K562 (cell line): ENCODE results near the gene SLC10A1. TPM values are rescaled to one million over a fixed set of nuclear protein-coding genes. Genes with fewer than 3 reads are reported as not detected.
A peak's percentile ranks its signal among the peaks of the same experiment; 100 is the strongest.

Source experiments
- ARID2 ChIP-seq: fragments of 450-650 bp; IDR thresholded peaks from 2 replicates; pipeline ENCODE4 v1.6.1; 2017; ENCODE audit warnings: antibody characterized with exemption, mild to moderate bottlenecking
- ATF1 ChIP-seq, 2 experiments: fragments of 450-650 bp in 1 of 2; IDR thresholded peaks; 2 replicates each; pipeline ENCODE4 v1.6.1; 2016; ENCODE audit warnings: missing compliant biosample characterization in 1 of 2, missing genetic modification characterization in 1 of 2
- CXXC5 ChIP-seq: fragments of 250-450 bp; sonication (Bioruptor Pico); IDR thresholded peaks from 2 replicates; pipeline ENCODE4 v1.8.0; 2022; ENCODE audit warnings: inconsistent platforms, mild to moderate bottlenecking, moderate library complexity
- EGR1 ChIP-seq: fragments of 450-650 bp; conservative IDR thresholded peaks from 2 replicates; pipeline ENCODE4 v1.6.1; 2017; ENCODE audit warnings: mild to moderate bottlenecking
- HCFC1 ChIP-seq: IDR thresholded peaks from 2 replicates; pipeline ENCODE4 v1.6.1; 2012; ENCODE audit warnings: low read depth, low read length, improper control_type of control experiment
- HDAC8 ChIP-seq: fragments of 450-650 bp; IDR thresholded peaks from 2 replicates; pipeline ENCODE4 v1.6.1; 2016; ENCODE audit warnings: mild to moderate bottlenecking, missing genetic modification characterization, moderate library complexity, missing compliant biosample characterization
- L3MBTL2 ChIP-seq: fragments of 450-650 bp; IDR thresholded peaks from 2 replicates; pipeline ENCODE4 v1.6.1; 2016; ENCODE audit warnings: mild to moderate bottlenecking, moderate library complexity
- MTA3 ChIP-seq: fragments of 450-650 bp; formaldehyde crosslinking; IDR thresholded peaks from 2 replicates; pipeline ENCODE4 v1.6.1; 2017; ENCODE audit warnings: mild to moderate bottlenecking, borderline replicate concordance
- PHTF2 ChIP-seq: fragments of 250-450 bp; sonication (Bioruptor Pico); IDR thresholded peaks from 2 replicates; pipeline ENCODE4 v1.5.0; 2021; ENCODE audit warnings: mild to moderate bottlenecking
- STAG1 ChIP-seq: sonication (generic); formaldehyde crosslinking; IDR thresholded peaks from 2 replicates; pipeline ENCODE4 v1.5.0; 2020; ENCODE audit warnings: missing genetic modification reagents, borderline replicate concordance
- ZBTB33 ChIP-seq: sonication (generic); formaldehyde crosslinking; IDR thresholded peaks from 2 replicates; pipeline ENCODE4 v1.8.1; 2023; ENCODE audit warnings: mild to moderate bottlenecking, missing genetic modification reagents
- ZFX ChIP-seq: sonication (generic); formaldehyde crosslinking; IDR thresholded peaks from 2 replicates; pipeline ENCODE4 v1.8.0; 2022; ENCODE audit warnings: mild to moderate bottlenecking, missing genetic modification reagents, moderate library complexity
- polyA plus RNA-seq, 8 experiments: library from polyadenylated mRNA; depleted of rRNA in 4 of 8; stranded (reverse) in 5 of 8; unstranded in 3 of 8; fragments of >200 nt; fragmentation: Nextera tagmentation in 2 of 8; fragmentation: Illumina TruSeq in 1 of 8; extraction: Ambion mirVana in 2 of 8; extraction: Trizol in 1 of 8; gene quantifications; 2 replicates each; pipeline versions ENCODE4 v1.2.1 to v1.2.3, GENCODE V29; 2011 to 2014; ENCODE audit warnings: inconsistent platforms in 1 of 8, missing spikeins in 1 of 8
- total RNA-seq, 7 experiments: library from RNA; depleted of rRNA in 6 of 7; stranded (reverse); fragments of >200 nt in 6 of 7; fragmentation: Illumina TruSeq in 2 of 7; extraction: Trizol in 2 of 7; gene quantifications; 2 replicates each; pipeline versions ENCODE4 v1.2.1 to v1.2.3, GENCODE V29; 2011 to 2021; ENCODE audit warnings: low replicate concordance in 1 of 7
- TF ChIP-seq, protein P1 (sequence below): fragments of 200-800 bp; sonication (Bioruptor generic); IDR thresholded peaks from 2 replicates; pipeline ENCODE4 v1.6.1; 2017; ENCODE audit warnings: missing genetic modification characterization, missing compliant biosample characterization
- TF ChIP-seq, protein P2 (sequence below): sonication (generic); formaldehyde crosslinking; IDR thresholded peaks from 2 replicates; pipeline ENCODE4 v1.8.0; 2022; ENCODE audit warnings: missing genetic modification reagents, mild to moderate bottlenecking, moderate library complexity, borderline replicate concordance
- TF ChIP-seq, protein P3 (sequence below): fragments of 450-650 bp; IDR thresholded peaks from 2 replicates; pipeline ENCODE4 v1.6.1; 2017; ENCODE audit warnings: antibody characterized with exemption, mild to moderate bottlenecking
- TF ChIP-seq, protein P4 (sequence below): fragments of 450-650 bp; conservative IDR thresholded peaks from 2 replicates; pipeline ENCODE4 v1.6.1; 2016; ENCODE audit warnings: missing genetic modification characterization, low read depth, mild to moderate bottlenecking, control low read depth, missing compliant biosample characterization

The SLC10A1 gene
- total and polyA plus RNA-seq, 9 of the 15 experiments (the other 6 are each of a cell fraction or from before 2014, with no cell fraction given): not detected

DNA sequence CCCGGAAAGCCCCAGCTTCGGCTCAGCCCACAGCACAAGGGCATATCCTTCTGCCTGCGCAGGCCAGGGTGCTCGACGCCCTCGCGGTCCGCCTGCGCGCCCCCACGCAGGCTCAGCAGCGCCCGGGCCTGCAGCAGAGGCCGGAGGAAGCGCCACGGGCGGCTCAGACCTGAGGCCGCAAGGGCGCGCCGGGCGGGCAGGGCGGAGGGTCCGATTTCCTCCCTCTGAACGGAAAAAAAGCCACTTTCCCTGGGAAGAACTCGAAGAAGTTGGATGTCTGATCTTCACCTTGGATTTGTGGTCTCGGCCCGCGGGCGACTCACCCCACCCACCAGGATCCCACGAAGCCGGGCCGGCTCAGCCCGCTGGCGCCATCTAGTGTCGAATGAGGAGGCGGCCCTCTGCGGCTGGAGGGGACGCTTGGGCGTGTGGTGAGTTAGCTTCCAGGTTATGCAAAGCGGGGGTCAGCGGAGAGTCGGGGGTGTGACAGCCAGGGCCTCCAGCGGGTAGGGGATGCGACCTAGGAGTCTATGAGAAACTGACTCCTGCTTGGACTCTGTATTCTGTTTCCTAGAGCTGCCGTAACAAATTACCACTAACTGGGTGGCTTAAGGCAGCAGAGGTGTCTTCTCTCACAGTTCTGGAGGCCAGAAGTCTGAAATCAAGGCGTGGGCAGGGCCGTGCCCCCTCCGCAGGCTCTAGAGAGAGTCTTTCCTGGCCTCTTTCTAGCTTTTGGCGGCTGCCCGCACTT, 70.1 kb downstream of the SLC10A1 start (continued):
- peak; percentile 93 for TF ChIP-seq L3MBTL2
- no peak for TF ChIP-seq PHTF2 (CRISPR knock-in tag)
- TF ChIP-seq, protein P1, sequence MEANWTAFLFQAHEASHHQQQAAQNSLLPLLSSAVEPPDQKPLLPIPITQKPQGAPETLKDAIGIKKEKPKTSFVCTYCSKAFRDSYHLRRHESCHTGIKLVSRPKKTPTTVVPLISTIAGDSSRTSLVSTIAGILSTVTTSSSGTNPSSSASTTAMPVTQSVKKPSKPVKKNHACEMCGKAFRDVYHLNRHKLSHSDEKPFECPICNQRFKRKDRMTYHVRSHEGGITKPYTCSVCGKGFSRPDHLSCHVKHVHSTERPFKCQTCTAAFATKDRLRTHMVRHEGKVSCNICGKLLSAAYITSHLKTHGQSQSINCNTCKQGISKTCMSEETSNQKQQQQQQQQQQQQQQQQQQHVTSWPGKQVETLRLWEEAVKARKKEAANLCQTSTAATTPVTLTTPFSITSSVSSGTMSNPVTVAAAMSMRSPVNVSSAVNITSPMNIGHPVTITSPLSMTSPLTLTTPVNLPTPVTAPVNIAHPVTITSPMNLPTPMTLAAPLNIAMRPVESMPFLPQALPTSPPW (CRISPR knock-in tag): peak; percentile 81
- peak; percentile 27; the same call in 1 of the 2 replicates for TF ChIP-seq EGR1
- peak; percentile 87 for TF ChIP-seq ZFX (CRISPR knock-in tag)
- peak; percentile 49; the same call in 1 of the 2 replicates for TF ChIP-seq CXXC5
- 0 out of 2 replicates have a peak, but pooled peaks have one; percentile 18 for TF ChIP-seq HCFC1
- TF ChIP-seq ARID2: peak; percentile 92; the same call in 1 of the 2 replicates
- TF ChIP-seq ZBTB33 (CRISPR knock-in tag): peak; percentile 58
- 0 out of 2 replicates have a peak, but pooled peaks have one; percentile 48 for TF ChIP-seq HDAC8 (tag)
- peak; percentile 96 for TF ChIP-seq STAG1 (CRISPR knock-in tag)
- TF ChIP-seq, protein P2, sequence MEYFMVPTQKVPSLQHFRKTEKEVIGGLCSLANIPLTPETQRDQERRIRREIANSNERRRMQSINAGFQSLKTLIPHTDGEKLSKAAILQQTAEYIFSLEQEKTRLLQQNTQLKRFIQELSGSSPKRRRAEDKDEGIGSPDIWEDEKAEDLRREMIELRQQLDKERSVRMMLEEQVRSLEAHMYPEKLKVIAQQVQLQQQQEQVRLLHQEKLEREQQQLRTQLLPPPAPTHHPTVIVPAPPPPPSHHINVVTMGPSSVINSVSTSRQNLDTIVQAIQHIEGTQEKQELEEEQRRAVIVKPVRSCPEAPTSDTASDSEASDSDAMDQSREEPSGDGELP (CRISPR knock-in tag): peak; percentile 60; the same call in 1 of the 2 replicates
- no peak for TF ChIP-seq ATF1 (CRISPR knock-in tag; IDR thresholded peaks at IDR 0.05)
- 0 out of 2 replicates have a peak, but pooled peaks have one; percentile 11 for TF ChIP-seq ATF1 (tag; IDR thresholded peaks at IDR 0.05)
- TF ChIP-seq, protein P3, sequence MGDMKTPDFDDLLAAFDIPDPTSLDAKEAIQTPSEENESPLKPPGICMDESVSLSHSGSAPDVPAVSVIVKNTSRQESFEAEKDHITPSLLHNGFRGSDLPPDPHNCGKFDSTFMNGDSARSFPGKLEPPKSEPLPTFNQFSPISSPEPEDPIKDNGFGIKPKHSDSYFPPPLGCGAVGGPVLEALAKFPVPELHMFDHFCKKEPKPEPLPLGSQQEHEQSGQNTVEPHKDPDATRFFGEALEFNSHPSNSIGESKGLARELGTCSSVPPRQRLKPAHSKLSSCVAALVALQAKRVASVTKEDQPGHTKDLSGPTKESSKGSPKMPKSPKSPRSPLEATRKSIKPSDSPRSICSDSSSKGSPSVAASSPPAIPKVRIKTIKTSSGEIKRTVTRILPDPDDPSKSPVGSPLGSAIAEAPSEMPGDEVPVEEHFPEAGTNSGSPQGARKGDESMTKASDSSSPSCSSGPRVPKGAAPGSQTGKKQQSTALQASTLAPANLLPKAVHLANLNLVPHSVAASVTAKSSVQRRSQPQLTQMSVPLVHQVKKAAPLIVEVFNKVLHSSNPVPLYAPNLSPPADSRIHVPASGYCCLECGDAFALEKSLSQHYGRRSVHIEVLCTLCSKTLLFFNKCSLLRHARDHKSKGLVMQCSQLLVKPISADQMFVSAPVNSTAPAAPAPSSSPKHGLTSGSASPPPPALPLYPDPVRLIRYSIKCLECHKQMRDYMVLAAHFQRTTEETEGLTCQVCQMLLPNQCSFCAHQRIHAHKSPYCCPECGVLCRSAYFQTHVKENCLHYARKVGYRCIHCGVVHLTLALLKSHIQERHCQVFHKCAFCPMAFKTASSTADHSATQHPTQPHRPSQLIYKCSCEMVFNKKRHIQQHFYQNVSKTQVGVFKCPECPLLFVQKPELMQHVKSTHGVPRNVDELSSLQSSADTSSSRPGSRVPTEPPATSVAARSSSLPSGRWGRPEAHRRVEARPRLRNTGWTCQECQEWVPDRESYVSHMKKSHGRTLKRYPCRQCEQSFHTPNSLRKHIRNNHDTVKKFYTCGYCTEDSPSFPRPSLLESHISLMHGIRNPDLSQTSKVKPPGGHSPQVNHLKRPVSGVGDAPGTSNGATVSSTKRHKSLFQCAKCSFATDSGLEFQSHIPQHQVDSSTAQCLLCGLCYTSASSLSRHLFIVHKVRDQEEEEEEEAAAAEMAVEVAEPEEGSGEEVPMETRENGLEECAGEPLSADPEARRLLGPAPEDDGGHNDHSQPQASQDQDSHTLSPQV: peak; percentile 50; the same call in 1 of the 2 replicates
- peak; percentile 48; the same call in 1 of the 2 replicates for TF ChIP-seq MTA3
- TF ChIP-seq, protein P4, sequence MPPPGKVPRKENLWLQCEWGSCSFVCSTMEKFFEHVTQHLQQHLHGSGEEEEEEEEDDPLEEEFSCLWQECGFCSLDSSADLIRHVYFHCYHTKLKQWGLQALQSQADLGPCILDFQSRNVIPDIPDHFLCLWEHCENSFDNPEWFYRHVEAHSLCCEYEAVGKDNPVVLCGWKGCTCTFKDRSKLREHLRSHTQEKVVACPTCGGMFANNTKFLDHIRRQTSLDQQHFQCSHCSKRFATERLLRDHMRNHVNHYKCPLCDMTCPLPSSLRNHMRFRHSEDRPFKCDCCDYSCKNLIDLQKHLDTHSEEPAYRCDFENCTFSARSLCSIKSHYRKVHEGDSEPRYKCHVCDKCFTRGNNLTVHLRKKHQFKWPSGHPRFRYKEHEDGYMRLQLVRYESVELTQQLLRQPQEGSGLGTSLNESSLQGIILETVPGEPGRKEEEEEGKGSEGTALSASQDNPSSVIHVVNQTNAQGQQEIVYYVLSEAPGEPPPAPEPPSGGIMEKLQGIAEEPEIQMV (tag): peak; percentile 57; the same call in 1 of the 2 replicates
